ENCODE measurements around the gene WDR90.

WDR90 gene

GRCh38 chr16:620700-621525 lies 28.3 kb upstream of the WDR90 start:
- DNase-seq (ENCODE audit: low read depth, low spot score), result no peak
- H3K4me3 ChIP-seq (ENCODE audit: low read depth, low read length), result no peak overlapping the region
- in situ Hi-C loops (cut with HindIII; ENCODE audit: low sequenced_read_pairs), result no loop called here
- TF ChIP-seq CTCF (IDR thresholded peaks at IDR 0.05; ENCODE audit: low read depth, low read length), result no peak

- TF ChIP-seq CTCF (IDR thresholded peaks at IDR 0.05; ENCODE audit: low read depth, low read length), result no peak
- in situ Hi-C loops (cut with HindIII; ENCODE audit: low sequenced_read_pairs), result no loop called here
- no peak overlapping the region for H3K4me3 ChIP-seq (ENCODE audit: low read depth, low read length)
- DNase-seq (ENCODE audit: low read depth, low spot score), result no peak
Measured at GRCh38 chr16:621526-622105, 27.5 kb upstream of the WDR90 start.

- no peak for TF ChIP-seq CTCF (IDR thresholded peaks at IDR 0.05; ENCODE audit: low read depth, low read length)
Measured at GRCh38 chr16:622920-623280, 26.3 kb upstream of the WDR90 start.

GRCh38 chr16:624526-625070 lies 24.6 kb upstream of the WDR90 start:
- H3K4me3 ChIP-seq (ENCODE audit: low read depth, low read length), result no peak overlapping the region
- TF ChIP-seq CTCF (IDR thresholded peaks at IDR 0.05; ENCODE audit: low read depth, low read length), result no peak
- DNase-seq (ENCODE audit: low read depth, low spot score), result no peak
- in situ Hi-C loops (cut with HindIII; ENCODE audit: low sequenced_read_pairs), result no loop called here

More at GRCh38 chr16:622920-623280, 26.3 kb upstream of the WDR90 start:
- no peak for DNase-seq (ENCODE audit: low read depth, low spot score)
- in situ Hi-C loops (cut with HindIII; ENCODE audit: low sequenced_read_pairs), result no loop called here
- H3K4me3 ChIP-seq (ENCODE audit: low read depth, low read length), result no peak overlapping the region

GRCh38 chr16:625117-625976 lies 23.8 kb upstream of the WDR90 start:
- no peak for TF ChIP-seq CTCF (IDR thresholded peaks at IDR 0.05; ENCODE audit: low read depth, low read length)
- in situ Hi-C loops (cut with HindIII; ENCODE audit: low sequenced_read_pairs), result no loop called here
- H3K4me3 ChIP-seq (ENCODE audit: low read depth, low read length), result no peak overlapping the region
- no peak for DNase-seq (ENCODE audit: low read depth, low spot score)
